GM12892 (cell line): Measurements from ENCODE around the gene GAB2.

Experiments used
- DNase-seq: peaks from one replicate; pipeline ENCODE4 v3.0.0; 2011; ENCODE audit not compliant: insufficient read length
- FAIRE-seq: peaks from 2 replicates; lab custom pipeline; 2011; peaks lifted over from hg19 to GRCh38; lab: Jason Lieb, UNC
- POLR2A ChIP-seq: IDR thresholded peaks from 2 replicates; pipeline ENCODE4 v1.6.1; 2011; ENCODE audit warnings: low read depth, low read length, control low read depth
- POLR2AphosphoS5 ChIP-seq: IDR thresholded peaks from 2 replicates; pipeline ENCODE4 v1.6.1; 2011; ENCODE audit warnings: low read depth, low read length, control low read depth
- TAF1 ChIP-seq: IDR thresholded peaks from 2 replicates; pipeline ENCODE4 v1.6.1; 2011; ENCODE audit warnings: low read depth, mild to moderate bottlenecking, control low read depth, low read length, borderline replicate concordance

The GAB2 gene

DNA sequence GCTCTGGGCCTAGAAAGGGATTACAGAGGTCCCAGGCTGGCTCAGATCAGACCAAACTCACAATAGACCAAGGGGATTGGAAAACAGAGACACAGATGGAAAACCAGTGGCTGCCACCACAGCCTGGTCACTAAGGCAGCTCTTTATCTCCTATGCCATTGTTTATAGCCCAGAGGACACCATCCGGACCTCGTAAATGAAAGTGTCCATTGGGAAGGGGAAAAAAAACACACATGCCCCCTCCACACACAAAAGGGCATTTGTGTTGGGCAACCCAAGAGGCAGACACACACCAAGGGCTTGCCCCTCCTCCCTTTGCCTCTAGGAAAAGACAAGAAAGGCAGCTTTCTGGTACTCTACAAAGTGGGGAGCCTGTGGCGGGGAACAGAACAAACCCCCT is 85.9 kb downstream of the GAB2 start:
- no peak for TF ChIP-seq POLR2A
- no peak for TF ChIP-seq TAF1
- TF ChIP-seq POLR2AphosphoS5 = no peak
- DNase-seq = no peak
- peak; percentile 60 for FAIRE-seq

DNA sequence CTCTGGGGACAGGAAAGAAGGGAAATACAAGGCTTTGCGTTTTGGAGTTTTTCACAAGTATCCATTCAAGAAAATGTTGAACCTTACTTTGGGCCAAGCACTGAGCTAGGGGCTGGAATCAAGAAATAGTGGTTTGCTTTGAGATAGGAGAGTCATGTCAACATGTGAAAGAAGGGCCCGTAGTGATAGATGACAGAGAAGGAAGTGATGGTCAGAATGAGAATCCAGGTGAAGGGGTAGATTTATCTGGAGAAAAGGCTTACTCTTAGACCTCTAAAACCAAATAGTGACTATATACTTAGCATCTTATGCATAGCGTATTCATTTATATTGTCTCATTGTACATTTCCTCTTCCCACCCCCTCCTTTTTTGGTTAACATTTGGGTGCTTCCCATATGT is 87.3 kb downstream of the GAB2 start:
- DNase-seq (no peak), FAIRE-seq (peak; percentile 51)
- no peak for TF ChIP-seq TAF1
- TF ChIP-seq POLR2A = no peak
- no peak for TF ChIP-seq POLR2AphosphoS5

DNA sequence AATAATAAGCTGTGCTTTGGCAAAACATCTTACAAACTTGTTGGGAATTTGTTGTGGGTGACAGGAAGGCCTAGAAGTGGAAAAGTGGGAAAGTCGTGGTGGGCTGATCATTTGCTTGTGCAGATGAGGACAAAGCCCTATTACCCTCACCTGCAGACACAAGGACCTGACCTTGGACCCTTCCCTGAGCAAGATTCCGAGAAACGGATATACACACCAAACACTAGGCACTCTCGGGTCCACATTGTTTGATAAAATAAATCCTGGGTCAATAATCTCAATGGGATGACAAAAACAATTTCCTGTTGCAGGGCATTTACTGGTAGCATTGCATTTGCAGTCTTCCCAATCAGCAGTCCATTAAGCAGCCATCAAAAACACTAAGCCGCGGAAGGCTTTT is 89.7 kb downstream of the GAB2 start:
- DNase-seq (no peak), FAIRE-seq (no peak)
- TF ChIP-seq POLR2AphosphoS5 (no peak), TAF1 (no peak), POLR2A (no peak)

DNA sequence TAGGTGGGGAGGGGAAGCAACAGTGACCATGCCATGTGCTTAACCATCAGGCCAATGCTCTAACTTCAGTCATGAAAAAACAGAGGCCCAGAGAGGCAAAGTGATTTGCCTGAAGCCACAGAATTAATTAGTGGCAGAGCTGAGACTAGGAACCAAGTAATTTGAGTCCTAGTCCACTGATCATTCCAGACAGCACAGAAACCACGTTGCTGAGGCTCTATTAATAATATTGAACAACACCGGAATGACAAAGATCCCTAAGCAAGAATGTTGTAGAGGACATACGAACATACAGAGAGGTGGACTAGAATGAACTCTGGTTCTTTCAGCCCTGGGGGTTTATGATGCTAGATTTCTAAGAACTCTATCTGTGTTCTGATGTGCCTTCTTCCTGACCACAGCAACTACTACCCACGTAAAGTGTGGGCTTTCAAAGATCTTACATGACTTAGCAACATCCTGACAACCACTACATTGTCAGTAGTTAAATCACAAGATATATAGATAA is 92.3 kb downstream of the GAB2 start:
- DNase-seq = no peak

DNA sequence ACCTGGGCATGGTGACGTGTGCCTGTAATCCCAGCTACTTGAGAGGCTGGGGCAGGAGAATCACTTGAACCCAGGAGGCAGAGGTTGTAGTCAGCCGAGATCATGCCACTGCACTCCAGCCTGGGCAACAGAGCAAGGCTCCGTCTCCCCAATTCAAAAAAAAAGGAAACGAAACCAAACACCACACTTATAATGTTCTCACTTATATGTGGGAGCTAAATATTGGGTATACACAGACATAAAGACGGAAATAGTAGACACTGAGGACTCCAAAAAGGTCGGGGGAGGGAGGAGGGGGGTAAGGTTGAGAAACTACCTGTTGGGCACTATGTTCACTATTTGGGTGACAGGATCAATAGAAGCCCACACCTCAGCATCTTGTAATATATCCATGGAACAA is 94.3 kb downstream of the GAB2 start:
- DNase-seq (no peak), FAIRE-seq (no peak)
- TF ChIP-seq POLR2AphosphoS5 (no peak), TAF1 (no peak), POLR2A (no peak)

More for the DNA sequence above, 92.3 kb downstream of the GAB2 start:
- TF ChIP-seq TAF1 (no peak), POLR2AphosphoS5 (no peak), POLR2A (no peak)
- peak; percentile 90 for FAIRE-seq

DNA sequence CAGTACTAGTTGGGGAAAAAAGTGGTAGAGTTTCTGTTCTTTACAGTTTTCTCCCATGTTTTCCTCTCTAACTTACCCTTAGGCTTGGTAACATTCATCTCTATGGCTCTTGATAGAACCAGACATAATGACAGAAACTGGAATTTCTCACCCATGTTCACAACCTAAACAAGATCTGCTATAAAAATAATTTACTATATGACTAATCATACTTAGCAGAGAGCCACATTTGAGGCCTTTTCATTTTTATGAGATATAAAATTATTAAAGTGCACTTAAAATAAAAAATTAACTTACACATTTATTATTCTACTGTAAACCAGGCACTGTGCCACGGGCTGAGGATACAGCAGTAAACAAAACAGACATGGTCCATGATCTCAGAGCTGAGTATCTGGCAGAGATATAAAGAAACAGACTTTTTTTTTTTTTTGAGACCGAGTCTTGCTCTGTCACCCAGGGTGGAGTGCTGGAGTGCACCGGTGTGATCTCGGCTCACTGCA is 98.1 kb downstream of the GAB2 start:
- FAIRE-seq (no peak), DNase-seq (no peak)
- TF ChIP-seq POLR2AphosphoS5 (no peak), POLR2A (no peak), TAF1 (no peak)

DNA sequence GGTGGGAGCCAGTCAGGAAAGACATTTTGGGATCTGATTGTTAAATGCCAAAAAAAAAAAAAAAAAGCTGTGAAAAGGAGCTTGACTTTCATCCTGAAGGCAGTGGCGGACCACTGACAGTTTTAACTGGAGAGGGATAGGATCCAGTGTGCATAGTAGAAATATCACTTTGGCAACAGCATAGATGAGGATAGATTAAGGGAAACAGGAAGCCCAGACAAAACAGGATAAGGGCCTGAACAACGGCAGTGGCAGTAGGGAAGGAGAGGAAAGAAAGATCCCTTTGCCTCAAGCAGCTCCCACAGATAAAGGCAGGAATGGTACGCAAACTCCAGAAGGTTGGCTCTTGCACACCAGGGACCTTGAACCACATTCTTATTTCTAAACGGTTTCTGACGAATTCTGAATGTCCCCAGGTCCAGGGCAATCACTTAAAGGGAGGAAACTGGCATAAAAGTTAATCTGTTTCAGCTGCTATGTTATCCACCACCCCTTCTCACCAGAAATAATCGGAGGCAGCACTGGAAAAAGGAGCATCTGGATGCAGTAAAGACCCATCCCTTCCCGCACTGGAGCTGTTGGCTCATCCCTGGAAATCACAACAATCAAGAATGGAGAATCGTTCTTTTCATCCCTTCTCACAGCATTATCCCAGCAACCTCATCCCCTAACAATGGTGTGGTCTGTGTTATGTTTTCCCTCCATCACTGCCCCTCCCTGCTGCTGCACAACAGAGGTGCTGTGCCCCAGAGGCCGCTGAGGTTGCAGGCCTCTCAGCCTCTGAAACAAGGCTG is 99.1 kb downstream of the GAB2 start:
- TF ChIP-seq TAF1 (no peak), POLR2A (no peak), POLR2AphosphoS5 (no peak)
- FAIRE-seq (no peak), DNase-seq (no peak)

DNA sequence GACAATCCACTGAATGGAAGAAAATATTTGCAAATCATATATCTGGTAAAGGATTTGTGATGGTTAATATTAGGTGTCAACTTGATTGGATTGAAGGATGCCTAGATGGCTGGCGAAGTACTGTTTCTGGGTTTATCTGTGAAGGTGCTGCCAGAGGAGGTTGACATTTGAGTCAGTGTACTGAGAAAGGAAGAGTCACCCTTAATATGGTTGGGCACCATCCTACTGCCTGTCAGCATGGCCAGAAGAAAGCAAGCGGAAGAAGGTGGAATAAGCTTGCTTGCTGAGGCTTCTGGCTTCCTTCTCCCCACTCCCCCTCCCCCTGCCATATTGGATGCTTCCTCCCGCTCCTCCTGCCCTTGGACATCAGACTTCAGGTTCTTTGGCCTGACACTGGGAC is 101.9 kb downstream of the GAB2 start:
- FAIRE-seq (peak; percentile 60), DNase-seq (no peak)
- no peak for TF ChIP-seq POLR2AphosphoS5
- no peak for TF ChIP-seq TAF1
- TF ChIP-seq POLR2A = no peak

DNA sequence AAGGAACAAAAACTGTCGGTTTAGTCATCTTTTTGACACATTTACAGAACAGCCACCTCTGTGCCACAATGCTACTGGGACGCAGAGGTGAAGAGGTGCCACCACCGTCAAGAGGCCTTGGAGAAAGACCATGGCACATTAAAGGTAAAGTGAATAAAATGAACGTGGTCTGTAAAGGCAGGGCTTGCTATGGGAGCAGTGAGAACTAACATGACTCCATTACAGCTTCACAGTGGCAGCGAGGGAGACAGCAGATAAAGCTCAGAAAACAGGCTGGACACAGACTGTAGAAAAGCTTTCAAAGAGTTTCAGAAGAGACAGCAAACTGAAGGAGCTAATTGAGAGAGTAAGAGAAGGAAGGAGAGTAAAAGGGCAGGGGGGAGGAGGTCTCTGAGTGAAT is 102.9 kb downstream of the GAB2 start:
- no peak for TF ChIP-seq POLR2AphosphoS5
- no peak for TF ChIP-seq TAF1
- TF ChIP-seq POLR2A = no peak
- FAIRE-seq (no peak), DNase-seq (no peak)

DNA sequence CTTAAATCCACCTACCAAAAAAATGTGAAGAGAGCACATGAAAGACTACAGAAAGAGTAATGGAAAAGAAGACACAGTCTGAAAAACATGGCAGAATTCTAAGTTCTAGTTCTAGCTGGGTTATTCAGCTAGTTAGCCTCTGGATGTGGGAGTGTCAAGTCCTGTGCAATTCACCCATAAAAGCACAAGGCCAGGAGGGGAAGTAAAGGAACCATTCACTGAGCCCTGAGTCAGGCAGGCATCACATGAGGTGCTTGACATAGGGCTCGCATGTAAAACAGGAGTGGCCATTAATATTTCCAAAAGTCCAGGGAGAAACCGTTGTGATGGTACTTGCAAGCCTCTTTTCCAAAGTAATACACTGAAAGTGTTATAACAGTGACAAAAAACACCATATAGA is 103.7 kb downstream of the GAB2 start:
- no peak for DNase-seq
- TF ChIP-seq POLR2AphosphoS5 = no peak
- no peak for TF ChIP-seq POLR2A
- TF ChIP-seq TAF1 = no peak
- FAIRE-seq = no peak

DNA sequence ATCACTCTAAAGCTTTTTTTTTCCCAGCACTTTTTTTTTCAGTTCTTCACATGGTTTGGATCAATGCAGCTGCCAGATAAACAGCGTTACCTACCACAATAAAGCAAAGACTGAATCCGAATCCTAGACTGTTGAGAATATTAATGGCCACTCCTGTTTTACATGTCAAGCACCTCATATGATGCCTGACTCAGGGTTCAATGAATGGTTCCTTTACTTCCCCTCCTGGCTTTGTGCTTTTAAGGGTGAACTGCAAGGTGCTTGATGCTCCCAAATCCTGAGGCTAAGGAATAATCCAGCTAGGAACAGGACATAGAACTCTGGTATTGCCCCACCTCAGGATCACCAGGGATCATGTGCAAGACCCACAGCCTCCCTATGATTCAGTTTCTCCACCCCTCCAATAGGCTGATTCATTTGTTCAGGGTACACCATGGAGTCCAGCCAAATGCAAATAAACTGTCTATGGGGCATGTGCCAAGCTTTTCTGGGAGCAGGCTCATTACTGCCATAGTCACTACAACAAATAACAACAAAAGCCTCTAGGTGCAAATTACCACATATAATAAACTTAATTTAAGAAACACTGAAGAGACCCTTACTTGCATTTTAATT is 104.3 kb downstream of the GAB2 start:
- no peak for TF ChIP-seq TAF1
- no peak for TF ChIP-seq POLR2A
- TF ChIP-seq POLR2AphosphoS5 = no peak
- FAIRE-seq (no peak), DNase-seq (no peak)
